NOMO-1 (cell line): ENCODE results near the gene L3MBTL4.

Experiments
- DNase-seq, 2 experiments: peaks; one replicate each; lab custom pipeline; 2025; ENCODE audit not compliant: unreplicated experiment in 2 of 2; lab: John Stamatoyannopoulos, UW

Gene L3MBTL4

GRCh38 chr18:6004119-6004518 lies 410.6 kb downstream of the L3MBTL4 start:
- no peak for DNase-seq

GRCh38 chr18:6001867-6002266 lies 412.8 kb downstream of the L3MBTL4 start:
- no peak for DNase-seq

GRCh38 chr18:5998907-5999306 lies 415.8 kb downstream of the L3MBTL4 start:
- DNase-seq, result no peak

DNA sequence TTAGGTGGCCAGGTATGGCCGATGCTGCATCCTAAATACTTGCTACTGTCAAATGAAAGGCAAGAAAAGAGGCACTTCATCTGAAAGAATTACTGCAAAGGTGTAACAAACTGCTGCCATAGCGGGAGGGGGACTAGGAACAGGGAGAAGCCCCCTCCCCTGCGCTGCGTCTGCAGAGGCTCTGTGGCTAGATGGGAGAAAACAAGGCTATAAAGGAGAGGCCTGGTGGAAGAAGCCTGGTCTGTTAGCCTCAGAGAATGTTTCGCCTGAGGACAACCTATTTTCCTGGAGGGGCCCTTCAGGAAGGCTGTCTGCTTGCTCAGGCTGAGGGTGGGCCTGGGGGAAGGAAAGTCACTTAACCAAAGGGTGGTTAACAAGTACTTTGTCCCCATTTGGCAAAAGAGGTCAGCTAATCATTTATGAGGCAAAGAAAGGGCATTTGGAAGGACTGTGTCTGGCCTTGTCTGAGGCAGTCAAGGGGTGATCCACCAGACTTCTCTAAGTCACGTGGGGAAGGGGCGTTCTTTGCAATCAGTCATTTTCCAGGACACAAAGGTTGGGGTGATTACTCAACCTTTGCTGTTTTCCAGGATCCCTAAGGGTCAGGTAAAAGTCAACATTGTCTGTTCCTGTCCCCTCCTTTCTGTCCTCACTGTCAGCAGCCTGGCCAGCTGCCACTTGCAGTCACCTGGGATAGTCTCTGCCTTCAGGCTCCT lies 416.4 kb downstream of the L3MBTL4 start:
- no peak for DNase-seq

- DNase-seq, result no peak
Measured at GRCh38 chr18:5997361-5997760, 417.4 kb downstream of the L3MBTL4 start.

GRCh38 chr18:5995626-5996025 lies 419.1 kb downstream of the L3MBTL4 start:
- DNase-seq, result no peak

GRCh38 chr18:5993938-5994337 lies 420.8 kb downstream of the L3MBTL4 start:
- no peak for DNase-seq

DNA sequence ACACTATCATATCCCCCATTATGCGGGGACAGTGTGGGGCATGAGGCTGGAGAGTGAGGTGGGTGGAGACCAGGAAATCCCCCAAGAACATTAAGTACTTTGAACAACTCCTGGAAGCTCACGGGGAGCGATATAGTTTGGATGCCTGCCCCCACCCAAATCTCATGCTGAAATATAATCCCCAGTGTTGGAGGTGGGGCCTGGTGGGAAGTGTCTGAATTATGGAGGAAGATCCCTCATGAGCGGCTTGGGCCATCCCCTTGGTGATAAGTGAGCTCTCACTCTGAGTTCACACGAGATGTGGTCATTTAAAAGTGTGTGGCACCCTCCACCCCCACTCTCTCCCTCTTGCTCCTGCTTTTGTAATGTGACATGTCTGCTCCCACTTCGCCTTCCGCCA lies 422.3 kb downstream of the L3MBTL4 start:
- DNase-seq, result no peak

DNA sequence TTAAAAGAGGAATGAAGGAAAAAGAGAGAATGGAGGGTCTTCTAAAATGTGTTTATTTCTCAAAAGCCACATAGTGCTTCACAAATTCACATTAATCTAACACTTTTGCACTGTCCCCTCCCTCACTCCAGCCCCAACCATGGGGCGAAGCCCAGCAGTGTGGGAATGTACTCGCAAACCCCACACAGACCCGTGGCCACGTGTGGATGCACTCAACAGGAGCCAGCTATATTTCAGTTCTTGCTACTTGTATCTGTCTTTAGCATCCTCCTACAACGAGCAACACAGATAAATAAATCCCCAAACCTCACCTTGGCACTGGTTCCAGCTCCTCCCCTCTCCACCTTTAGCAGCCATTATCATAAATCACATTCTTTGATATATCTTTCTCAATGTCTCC lies 427.5 kb downstream of the L3MBTL4 start:
- no peak for DNase-seq

DNA sequence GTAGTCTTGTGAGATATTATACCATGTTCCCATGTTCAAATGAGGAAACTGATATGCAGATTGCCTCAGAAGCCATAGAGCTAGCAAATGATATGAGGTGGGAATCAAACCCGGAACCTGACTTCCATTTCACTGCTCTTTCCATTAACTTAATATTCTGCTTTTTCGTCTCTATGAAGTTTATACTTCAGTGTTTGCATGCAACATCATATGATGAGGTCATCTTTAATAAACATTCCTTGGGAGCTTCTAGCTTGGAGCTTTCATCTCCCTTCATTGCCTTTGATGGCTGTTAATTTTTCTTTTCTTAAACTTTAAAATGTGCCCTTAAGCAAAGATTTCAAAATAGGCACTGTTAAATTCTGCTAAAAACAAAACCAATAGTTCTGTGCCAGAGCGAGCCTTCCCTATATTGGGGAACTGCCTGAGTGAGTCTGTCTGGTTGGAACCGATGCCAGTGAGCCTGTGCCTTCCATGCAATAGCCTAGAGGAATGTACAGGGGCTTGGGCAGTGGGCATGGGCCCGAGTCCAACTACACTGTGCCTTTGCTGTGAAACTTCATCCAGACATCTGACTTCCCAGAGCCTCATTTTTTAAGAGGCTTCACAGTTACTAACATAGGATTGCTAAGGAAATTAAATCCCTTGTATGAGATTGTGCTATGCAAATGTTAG lies 428.3 kb downstream of the L3MBTL4 start:
- DNase-seq, result no peak

GRCh38 chr18:5984245-5984644 lies 430.5 kb downstream of the L3MBTL4 start:
- peak; percentile 16 to 69 for DNase-seq

DNA sequence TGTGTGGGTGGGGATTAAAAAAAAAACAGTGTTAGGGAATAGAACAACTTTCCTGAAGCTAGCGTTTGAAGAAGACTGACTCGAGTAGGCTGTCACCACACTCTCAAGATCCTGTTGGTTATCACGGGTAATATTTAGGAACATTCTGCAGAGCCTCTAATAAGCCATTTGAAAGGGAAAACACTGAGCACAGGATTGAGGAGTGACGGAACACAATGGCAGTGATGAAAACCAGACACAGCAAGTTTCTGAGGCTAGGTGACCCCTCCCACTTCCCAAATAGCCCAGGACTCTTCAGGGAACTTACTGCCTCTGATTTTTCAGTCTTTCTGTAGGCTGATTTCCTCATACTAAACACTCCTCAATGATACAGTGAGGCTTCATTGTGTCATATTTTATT lies 431.2 kb downstream of the L3MBTL4 start:
- no peak for DNase-seq

DNA sequence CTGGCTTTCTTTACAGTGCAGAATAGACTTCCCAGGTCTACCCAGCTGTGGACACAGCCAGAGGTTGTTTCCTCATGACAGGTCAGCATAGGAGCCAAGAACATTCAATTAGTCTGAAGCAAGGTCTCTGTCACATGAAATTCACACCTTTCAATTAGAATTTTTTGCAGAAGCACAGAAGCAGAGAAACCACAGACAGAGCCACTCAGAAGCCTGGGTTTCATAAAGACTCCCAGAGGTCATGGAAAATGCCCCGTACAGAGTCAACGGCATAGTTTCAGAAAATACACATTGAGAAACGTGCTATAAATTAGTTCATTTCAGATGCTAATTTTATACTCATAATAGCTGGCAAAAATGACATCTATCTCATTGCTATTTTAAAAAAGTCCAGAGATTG lies 432.4 kb downstream of the L3MBTL4 start:
- DNase-seq, result no peak

DNA sequence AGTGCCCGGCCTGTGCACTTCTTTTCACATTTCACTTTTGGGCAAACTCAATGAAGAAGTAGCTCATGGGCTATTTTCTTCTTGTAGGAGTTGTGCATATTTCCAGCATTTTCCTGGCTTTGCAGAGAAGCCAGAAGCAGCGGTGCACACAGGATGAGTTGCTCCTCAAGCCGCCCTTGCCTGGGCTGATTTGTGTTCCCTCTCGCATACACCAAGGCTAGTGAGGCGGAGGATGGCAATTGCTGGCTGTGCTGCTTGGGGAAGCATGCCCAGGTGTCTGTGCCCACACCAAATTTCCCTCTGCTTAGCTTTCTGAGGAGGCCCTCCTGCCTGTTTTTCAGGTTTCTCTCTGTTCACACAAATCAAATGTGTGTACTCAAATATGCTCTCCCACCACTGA lies 434.0 kb downstream of the L3MBTL4 start:
- no peak for DNase-seq

GRCh38 chr18:5979971-5980457 lies 434.7 kb downstream of the L3MBTL4 start:
- DNase-seq, result no peak

DNA sequence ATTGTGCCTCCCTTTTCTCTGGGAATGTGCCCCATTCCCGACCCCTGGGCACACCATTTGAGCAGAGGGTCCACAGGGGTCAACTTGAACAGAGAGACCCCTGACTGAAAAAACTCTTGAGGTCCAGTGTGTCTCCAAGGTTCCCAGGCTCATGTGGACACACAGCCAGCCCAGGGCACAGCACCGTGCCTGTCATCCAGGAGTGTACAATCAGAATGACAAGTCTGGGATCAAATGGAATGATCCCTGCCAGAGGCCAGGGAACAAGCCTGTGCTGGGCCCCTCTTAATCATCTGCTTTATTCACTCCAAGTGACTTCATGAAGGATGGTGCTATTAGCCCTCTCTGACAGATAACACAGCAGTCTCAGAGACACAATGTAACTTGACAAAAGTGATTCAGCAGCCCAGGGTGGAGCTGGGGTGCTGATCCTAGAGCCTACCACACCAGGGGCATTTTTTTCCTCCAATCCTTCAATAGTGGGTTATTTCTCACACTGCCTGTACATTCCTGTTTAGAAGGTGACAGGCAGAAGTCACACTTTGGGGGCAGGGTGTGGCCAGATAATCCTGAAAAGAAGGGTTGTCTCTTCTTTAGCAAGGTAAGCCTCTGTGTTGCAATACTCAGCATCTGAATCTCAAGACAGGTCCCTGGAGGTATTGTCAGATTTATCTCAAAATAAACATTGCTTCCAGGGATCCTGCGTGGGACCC lies 435.4 kb downstream of the L3MBTL4 start:
- DNase-seq, result no peak

DNA sequence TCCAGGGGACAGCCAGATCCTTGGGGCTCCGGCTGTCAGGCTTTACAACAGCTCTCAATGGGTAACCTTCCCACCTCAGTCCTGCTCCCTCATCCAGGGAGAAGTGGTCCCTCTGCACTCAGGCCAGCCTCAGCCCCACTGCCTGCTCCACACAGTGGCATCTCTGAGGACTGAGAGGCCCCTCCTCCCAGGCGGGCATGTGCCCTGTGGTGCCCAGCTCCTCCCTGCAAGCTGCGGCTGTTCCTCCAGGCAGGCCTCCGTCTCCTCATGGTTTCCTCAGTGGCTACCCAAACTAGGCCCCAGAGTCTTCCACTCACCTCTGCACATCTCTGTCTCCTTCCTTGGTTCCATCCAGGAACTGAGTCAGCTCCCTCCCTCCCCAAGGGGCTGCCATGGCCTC lies 437.7 kb downstream of the L3MBTL4 start:
- DNase-seq, result no peak

GRCh38 chr18:5975111-5976002 lies 439.4 kb downstream of the L3MBTL4 start:
- DNase-seq, result peak; percentile 69 to 96

GRCh38 chr18:5974696-5975095 lies 440.0 kb downstream of the L3MBTL4 start:
- no peak for DNase-seq

GRCh38 chr18:5973099-5973498 lies 441.6 kb downstream of the L3MBTL4 start:
- DNase-seq, result peak; percentile 21 to 49

GRCh38 chr18:5972298-5972697 lies 442.4 kb downstream of the L3MBTL4 start:
- DNase-seq, result peak; percentile 17 to 59
